Left lung (tissue), 10 donors: ENCODE data around the gene TCTA. TPM values are rescaled to one million over a fixed set of nuclear protein-coding genes. Genes with fewer than 3 reads are reported as not detected.
A peak's percentile ranks its signal among the peaks of the same experiment; 100 is the strongest.

Source experiments
- ATAC-seq: fragments of 200-7000 bp; cut with Tn5 transposase; one replicate; pipeline ENCODE4 v1.9.1; 2020; ENCODE audit warnings: moderate library complexity
- DNase-seq, 4 donors: peaks; one replicate each; pipeline ENCODE4 v3.0.0-alpha.2; 2013 to 2020
- H3K27ac ChIP-seq, 2 donors: fragments of 200-600 bp; sonication (generic) in 1 of 2; one replicate each; pipeline versions ENCODE4 v1.5.0 to v1.8.0; 2020 to 2021
- H3K27me3 ChIP-seq, 2 donors: fragments of 200-600 bp; sonication (generic) in 1 of 2; one replicate each; pipeline versions ENCODE4 v1.5.0 to v1.8.0; 2020 to 2021
- H3K36me3 ChIP-seq, 2 donors: fragments of 200-600 bp; sonication (generic) in 1 of 2; one replicate each; pipeline versions ENCODE4 v1.5.0 to v1.8.0; 2020 to 2021
- H3K4me1 ChIP-seq, 2 donors: fragments of 200-600 bp; one replicate each; pipeline ENCODE4 v1.8.0; 2021
- H3K4me3 ChIP-seq, 2 donors: fragments of 200-600 bp; sonication (generic) in 1 of 2; one replicate each; pipeline versions ENCODE4 v1.5.0 to v1.8.0; 2020 to 2021; ENCODE audit warnings: mild to moderate bottlenecking in 1 of 2
- H3K9me3 ChIP-seq, 2 donors: fragments of 200-600 bp; sonication (generic) in 1 of 2; one replicate each; pipeline versions ENCODE4 v1.5.0 to v1.8.0; 2020 to 2021
- CTCF ChIP-seq, 2 donors: fragments of 200-600 bp; sonication (generic) in 1 of 2; IDR thresholded peaks; one replicate each; pipeline versions ENCODE4 v1.5.0 to v1.8.0; 2021; ENCODE audit warnings: antibody characterized with exemption in 2 of 2
- intact Hi-C, 2 donors: fragments of 100-400 bp; cut with DNase I; formaldehyde crosslinking; loops; one replicate each; pipeline versions ENCODE4 v1.11.2 to v1.14.2; 2022
- polyA plus RNA-seq, 6 donors: library from polyadenylated mRNA; unstranded; fragments of 120-200 nt; gene quantifications; one replicate each; pipeline ENCODE4 v1.2.1, GENCODE V29; 2013; ENCODE audit not compliant: insufficient read length in 6 of 6
- total RNA-seq, 2 donors: library from RNA; stranded (reverse); fragmentation: NEBNext Ultra II Directional; extraction: Animal tissue kit (Norgen Biotek cat#: 25700); gene quantifications; one replicate each; pipeline ENCODE4 v1.2.1, GENCODE V29; 2021
- donor health status: DM: no; HTN: yes; CAD: no.
- donor health status: DM: no; HTN: no; CAD: no.

The TCTA gene
- total and polyA plus RNA-seq, 8 donors: 17.7 to 41.5 (median 20.5) TPM

GRCh38 chr3:49377483-49377882 lies 34.7 kb upstream of the TCTA start:
- intact Hi-C loops: no loop called here
- peak; percentile 38 for ATAC-seq
- Histone ChIP-seq H3K27me3 (no peaks in the 10 kb centered on the region), H3K4me1 (peaks cover 5 to 94% of the 10 kb centered on the region in 2 donors), H3K4me3 (no peak overlapping the region), H3K36me3 (peaks cover 0 to 30% of the 10 kb centered on the region in 2 donors), H3K9me3 (no peaks in the 10 kb centered on the region), H3K27ac (peak overlapping the region in 1 of 2 donors; percentile 30)
- no peak for DNase-seq
- no peak for TF ChIP-seq CTCF (IDR thresholded peaks at IDR 0.05)

- no peak for TF ChIP-seq CTCF (IDR thresholded peaks at IDR 0.05)
- H3K27ac ChIP-seq: peak overlapping the region in 1 of 2 donors; percentile 50
- no peaks in the 10 kb centered on the region for H3K27me3 ChIP-seq
- intact Hi-C loops: no loop called here
- ATAC-seq (peak; percentile 90), DNase-seq (peak in 1 of 4 donors; percentile 64)
- H3K9me3 ChIP-seq: no peaks in the 10 kb centered on the region
- H3K36me3 ChIP-seq: peaks cover 0 to 21% of the 10 kb centered on the region in 2 donors
- H3K4me1 ChIP-seq: peaks cover 5 to 96% of the 10 kb centered on the region in 2 donors
- H3K4me3 ChIP-seq: no peak overlapping the region
These were observed 33.9 kb upstream of the TCTA start for GRCh38 chr3:49378249-49378895.

DNA sequence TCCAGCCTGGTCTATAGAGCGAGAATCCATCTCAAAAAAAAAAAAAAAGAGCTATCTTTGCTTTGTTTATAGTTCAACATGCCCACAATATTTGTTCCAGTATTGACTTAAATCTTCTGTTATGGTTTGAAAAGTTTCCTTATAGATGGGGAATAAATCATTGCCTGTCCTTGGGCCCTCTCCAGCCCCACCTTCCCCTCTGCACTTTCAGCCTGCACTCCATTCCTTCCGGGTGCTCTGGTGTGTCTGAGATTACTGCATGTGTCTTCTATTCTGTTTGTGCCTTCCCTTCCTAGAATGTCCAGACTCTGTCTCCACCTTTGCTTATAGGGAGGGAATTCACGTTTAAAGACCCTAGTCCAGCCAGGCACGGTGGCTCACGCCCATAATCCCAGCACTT lies 28.8 kb upstream of the TCTA start:
- no peak for TF ChIP-seq CTCF (IDR thresholded peaks at IDR 0.05)
- intact Hi-C loops: no loop called here
- Histone ChIP-seq H3K36me3 (no peaks in the 10 kb centered on the region), H3K4me1 (peaks cover 3 to 99% of the 10 kb centered on the region in 2 donors), H3K27ac (no peak overlapping the region), H3K9me3 (no peaks in the 10 kb centered on the region), H3K4me3 (no peak overlapping the region), H3K27me3 (no peaks in the 10 kb centered on the region)
- DNase-seq: no peak
- no peak for ATAC-seq

GRCh38 chr3:49385617-49386016 lies 26.6 kb upstream of the TCTA start:
- H3K36me3 ChIP-seq: no peaks in the 10 kb centered on the region
- intact Hi-C loops: no loop called here
- TF ChIP-seq CTCF (IDR thresholded peaks at IDR 0.05): no peak
- no peaks in the 10 kb centered on the region for H3K9me3 ChIP-seq
- H3K4me3 ChIP-seq: no peak overlapping the region
- ATAC-seq (no peak), DNase-seq (no peak)
- peaks cover 0 to 99% of the 10 kb centered on the region in 2 donors for H3K4me1 ChIP-seq
- no peaks in the 10 kb centered on the region for H3K27me3 ChIP-seq
- H3K27ac ChIP-seq: peak overlapping the region in 1 of 2 donors; percentile 84

DNA sequence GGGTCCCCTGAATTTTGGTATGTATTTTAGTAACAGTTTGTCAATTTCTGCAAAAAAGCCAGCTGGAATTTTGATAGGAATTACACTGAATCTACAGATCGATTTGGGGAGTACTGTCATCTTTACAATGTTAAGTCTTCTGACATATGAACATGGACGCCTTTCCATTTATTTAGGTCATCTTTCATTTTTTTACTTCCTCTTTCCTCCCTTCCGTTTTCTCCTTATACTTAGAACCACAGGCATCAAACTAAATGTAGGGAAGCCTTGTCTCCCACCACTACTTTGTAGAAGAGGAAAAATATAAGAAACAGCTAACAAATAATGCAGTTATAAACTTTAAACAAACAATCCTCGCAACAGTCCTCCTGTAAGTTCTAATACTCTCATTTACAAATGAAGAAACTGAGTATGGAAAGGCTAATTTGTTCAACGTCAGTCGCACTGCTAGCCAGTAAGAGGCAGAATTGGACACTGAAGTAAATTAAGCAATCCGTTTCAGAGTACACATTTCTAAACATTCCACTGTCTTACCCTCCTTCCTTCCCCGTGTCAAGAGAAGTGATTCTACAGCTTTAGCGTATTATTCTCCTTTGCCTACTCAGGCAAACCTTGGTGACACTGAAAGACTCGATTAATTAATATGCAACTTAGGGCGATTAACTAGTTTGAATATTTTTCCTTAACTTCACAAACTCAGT lies 26.0 kb upstream of the TCTA start:
- Histone ChIP-seq H3K36me3 (peaks cover 0 to under 1% of the 10 kb centered on the region in 2 donors), H3K27ac (peak overlapping the region in 1 of 2 donors; percentile 84), H3K9me3 (no peaks in the 10 kb centered on the region), H3K4me3 (no peak overlapping the region), H3K4me1 (peaks cover 0 to 96% of the 10 kb centered on the region in 2 donors), H3K27me3 (no peaks in the 10 kb centered on the region)
- intact Hi-C loops: no loop called here
- ATAC-seq (peak; percentile 70), DNase-seq (no peak)
- no peak for TF ChIP-seq CTCF (IDR thresholded peaks at IDR 0.05)
